CD4-positive, alpha-beta T cell (primary cell): ENCODE data around the gene TMEM272. TPM values are rescaled to one million over a fixed set of nuclear protein-coding genes. Genes with fewer than 3 reads are reported as not detected.
A peak's percentile ranks its signal among the peaks of the same experiment; 100 is the strongest.

Experiments used
- ATAC-seq: fragments of 200-7000 bp; cut with Tn5 transposase; one replicate; pipeline ENCODE4 v1.10.0; 2022; ENCODE audit warnings: mild to moderate bottlenecking; ENCODE audit not compliant: poor library complexity
- CTCF ChIA-PET: fragments of 350-600 bp; sonication (Branson Sonifier 250); formaldehyde crosslinking; loops from one replicate; lab custom pipeline; 2021; ENCODE audit warnings: antibody characterized with exemption, inconsistent platforms; lab: Charles Lee
- POLR2A ChIA-PET: fragments of 350-600 bp; sonication (Branson Sonifier 250); formaldehyde crosslinking; loops from one replicate; lab custom pipeline; 2021; ENCODE audit warnings: antibody characterized with exemption, inconsistent platforms; lab: Charles Lee
- DNase-seq, 14 experiments: peaks; one replicate each; pipeline ENCODE4 v3.0.0-alpha.2; 2013 to 2020; ENCODE audit warnings: mixed read lengths in 2 of 14
- H3K27ac ChIP-seq, 2 donors: one replicate each; pipeline versions ENCODE4 v1.5.1 to v1.7.0; 2013; ENCODE audit warnings: low read length in 2 of 2, low read depth in 1 of 2, mild to moderate bottlenecking in 1 of 2
- H3K27me3 ChIP-seq, 2 experiments: 1 replicate in 1 of 2; 2 replicates in 1 of 2; pipeline versions ENCODE4 v1.6.1 to v1.7.0; 2013; ENCODE audit warnings: low read length in 2 of 2, control low read depth in 1 of 2, mild to moderate bottlenecking in 1 of 2, moderate library complexity in 1 of 2; ENCODE audit not compliant: insufficient read depth in 2 of 2, control insufficient read depth in 1 of 2
- H3K36me3 ChIP-seq: one replicate; pipeline ENCODE4 v1.6.1; 2013; ENCODE audit warnings: low read length, control low read depth; ENCODE audit not compliant: insufficient read depth
- H3K4me1 ChIP-seq: one replicate; pipeline ENCODE4 v1.6.1; 2013; ENCODE audit warnings: low read length, control low read depth; ENCODE audit not compliant: insufficient read depth
- H3K4me3 ChIP-seq: one replicate; pipeline ENCODE4 v1.5.1; 2013; ENCODE audit warnings: mild to moderate bottlenecking, low read length, moderate library complexity
- H3K9me3 ChIP-seq, 2 experiments: 1 replicate in 1 of 2; 2 replicates in 1 of 2; pipeline versions ENCODE4 v1.6.1 to v1.7.0; 2013; ENCODE audit warnings: low read length in 2 of 2, mild to moderate bottlenecking in 2 of 2, control low read depth in 1 of 2, moderate library complexity in 1 of 2; ENCODE audit not compliant: control insufficient read depth in 1 of 2, insufficient read depth in 1 of 2
- H3K27ac Mint-ChIP-seq: one replicate; pipeline ENCODE4 v1.8.0; 2020; ENCODE audit warnings: mixed read lengths
- H3K27me3 Mint-ChIP-seq: one replicate; pipeline ENCODE4 v1.8.0; 2021; ENCODE audit warnings: mixed read lengths
- H3K36me3 Mint-ChIP-seq: one replicate; pipeline ENCODE4 v1.8.0; 2021; ENCODE audit warnings: low read depth, mixed read lengths
- H3K4me1 Mint-ChIP-seq: one replicate; pipeline ENCODE4 v1.8.0; 2021; ENCODE audit warnings: low read depth, mixed read lengths
- H3K4me3 Mint-ChIP-seq: one replicate; pipeline ENCODE4 v1.8.0; 2020; ENCODE audit warnings: mild to moderate bottlenecking, mixed read lengths
- H3K9me3 Mint-ChIP-seq: one replicate; pipeline ENCODE4 v1.8.0; 2020; ENCODE audit warnings: mixed read lengths
- intact Hi-C, 2 experiments: fragments of 100-400 bp; cut with DNase I in 1 of 2; cut with micrococcal nuclease in 1 of 2; formaldehyde crosslinking; loops; one replicate each; pipeline versions ENCODE4 v1.15.1 to v1.9.0; 2023 to 2025; cut with DNase I, micrococcal nuclease
- total RNA-seq, 174 experiments: library from RNA in 2 of 174; stranded (reverse) in 2 of 174; gene quantifications; one replicate each; pipeline ENCODE4 v1.2.3 and lab custom pipeline; 2021 to 2026
- TF ChIP-seq, protein P1 (sequence below): fragments of 200-600 bp; IDR thresholded peaks from one replicate; pipeline ENCODE4 v1.8.0; 2022; ENCODE audit warnings: antibody characterized with exemption, mild to moderate bottlenecking

The TMEM272 gene
- total RNA-seq, 2 experiments from 2014 or later, result 2.7 to 2.8 TPM

DNA sequence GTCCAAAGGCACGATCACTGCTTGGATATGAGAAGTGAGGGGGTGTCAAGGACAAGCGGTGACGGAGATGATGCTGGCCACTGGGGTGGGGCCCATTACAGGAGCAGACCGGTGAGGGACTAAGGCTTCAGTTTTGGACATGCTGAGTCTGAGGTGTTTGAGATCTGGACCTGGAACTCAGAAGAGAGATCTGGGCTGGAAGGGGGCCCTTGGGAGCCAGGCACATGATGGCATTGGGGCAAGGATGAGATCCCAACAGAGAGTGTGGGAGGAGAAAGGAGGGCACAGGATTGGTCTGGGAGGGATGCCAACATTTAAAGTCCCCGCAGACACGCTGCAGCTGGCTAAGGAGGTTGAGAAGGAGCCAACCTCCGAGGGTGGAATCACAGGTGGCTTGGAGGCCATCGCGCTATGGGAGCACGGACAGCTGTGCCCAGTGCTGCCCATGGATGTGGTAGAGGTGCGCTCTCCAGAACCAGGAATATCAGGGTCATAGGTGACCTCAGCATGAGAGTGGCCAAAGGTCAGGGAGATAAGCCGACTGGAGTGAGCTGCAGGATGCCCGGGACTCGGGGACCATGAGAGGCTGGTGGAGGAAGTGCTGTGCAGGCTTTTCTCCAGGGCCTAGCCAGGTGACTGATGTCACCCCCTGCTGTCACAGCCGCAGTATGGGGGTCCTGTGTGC, 62.8 kb downstream of the TMEM272 start:
- no peaks in the 10 kb centered on the region for H3K9me3 Mint-ChIP-seq
- H3K27me3 Mint-ChIP-seq, result no peaks in the 10 kb centered on the region
- Histone ChIP-seq H3K36me3 (peaks cover 4% of the 10 kb centered on the region), H3K4me1 (peaks cover under 1% of the 10 kb centered on the region), H3K27me3 (no peaks in the 10 kb centered on the region), H3K9me3 (no peaks in the 10 kb centered on the region), H3K4me3 (no peak overlapping the region), H3K27ac (no peak overlapping the region)
- H3K4me1 Mint-ChIP-seq, result peaks cover 8% of the 10 kb centered on the region
- H3K4me3 Mint-ChIP-seq, result no peak overlapping the region
- TF ChIP-seq, protein P1, sequence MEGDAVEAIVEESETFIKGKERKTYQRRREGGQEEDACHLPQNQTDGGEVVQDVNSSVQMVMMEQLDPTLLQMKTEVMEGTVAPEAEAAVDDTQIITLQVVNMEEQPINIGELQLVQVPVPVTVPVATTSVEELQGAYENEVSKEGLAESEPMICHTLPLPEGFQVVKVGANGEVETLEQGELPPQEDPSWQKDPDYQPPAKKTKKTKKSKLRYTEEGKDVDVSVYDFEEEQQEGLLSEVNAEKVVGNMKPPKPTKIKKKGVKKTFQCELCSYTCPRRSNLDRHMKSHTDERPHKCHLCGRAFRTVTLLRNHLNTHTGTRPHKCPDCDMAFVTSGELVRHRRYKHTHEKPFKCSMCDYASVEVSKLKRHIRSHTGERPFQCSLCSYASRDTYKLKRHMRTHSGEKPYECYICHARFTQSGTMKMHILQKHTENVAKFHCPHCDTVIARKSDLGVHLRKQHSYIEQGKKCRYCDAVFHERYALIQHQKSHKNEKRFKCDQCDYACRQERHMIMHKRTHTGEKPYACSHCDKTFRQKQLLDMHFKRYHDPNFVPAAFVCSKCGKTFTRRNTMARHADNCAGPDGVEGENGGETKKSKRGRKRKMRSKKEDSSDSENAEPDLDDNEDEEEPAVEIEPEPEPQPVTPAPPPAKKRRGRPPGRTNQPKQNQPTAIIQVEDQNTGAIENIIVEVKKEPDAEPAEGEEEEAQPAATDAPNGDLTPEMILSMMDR, result no peak
- POLR2A ChIA-PET, result no interaction called here
- intact Hi-C loops, result no loop called here
- DNase-seq (no peak), ATAC-seq (no peak)
- H3K27ac Mint-ChIP-seq, result no peak overlapping the region
- peaks cover 20% of the 10 kb centered on the region for H3K36me3 Mint-ChIP-seq
- CTCF ChIA-PET, result interaction anchor here (1.3 kb wide), 2 partner anchors 347 to 349 kb away, joined by 3 to 5 read pairs; no protein-coding TSS in a partner anchor

DNA sequence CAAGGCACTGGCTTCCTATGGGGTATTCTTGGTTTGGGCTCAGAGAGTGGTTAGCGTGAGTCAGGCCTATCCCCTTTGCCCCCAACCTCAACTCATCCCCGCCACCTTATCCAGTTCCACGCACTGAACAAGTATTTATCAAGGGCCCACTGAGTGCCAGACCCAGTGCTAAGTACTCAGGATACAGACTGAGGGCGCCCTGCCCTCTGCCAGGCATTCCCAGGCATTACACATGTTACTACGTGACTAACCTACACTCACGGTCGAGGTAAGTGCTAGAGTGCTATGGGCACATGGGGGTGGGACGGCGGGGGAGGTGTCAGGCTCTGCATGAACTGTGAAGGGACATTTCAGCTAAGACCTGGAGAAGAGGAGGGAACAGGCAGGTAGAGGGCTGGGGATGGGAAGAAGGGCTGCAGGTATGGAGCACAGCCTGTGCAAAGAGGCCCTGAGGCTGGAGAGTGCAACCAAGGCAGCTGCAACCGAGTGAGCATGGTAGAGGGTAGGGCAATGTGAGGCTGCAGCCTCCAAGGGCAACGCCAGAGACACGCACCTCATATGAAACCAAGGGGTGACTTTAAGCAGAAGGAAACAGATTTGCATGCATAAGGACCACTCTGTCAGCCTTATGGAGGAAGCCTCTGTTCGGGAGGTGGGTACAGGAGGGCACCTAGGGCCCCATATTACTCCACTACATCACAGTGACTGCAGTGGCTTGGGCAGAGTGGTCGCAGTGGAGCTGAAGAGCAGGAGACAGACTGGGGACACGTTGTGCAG, 63.5 kb downstream of the TMEM272 start:
- H3K36me3 Mint-ChIP-seq, result peaks cover 14% of the 10 kb centered on the region
- Histone ChIP-seq H3K9me3 (no peaks in the 10 kb centered on the region), H3K36me3 (peaks cover 4% of the 10 kb centered on the region), H3K27me3 (no peaks in the 10 kb centered on the region), H3K27ac (no peak overlapping the region), H3K4me3 (no peak overlapping the region), H3K4me1 (no peaks in the 10 kb centered on the region)
- H3K27ac Mint-ChIP-seq, result no peak overlapping the region
- CTCF ChIA-PET, result interaction anchor here (1.2 to 1.3 kb wide), 3 partner anchors 17 to 348 kb away, joined by 3 to 5 read pairs (median 4); no protein-coding TSS in a partner anchor
- no peak overlapping the region for H3K4me3 Mint-ChIP-seq
- ATAC-seq (no peak), DNase-seq (peak in 1 of 14 experiments; percentile 38)
- TF ChIP-seq, protein P1, result no peak
- no peaks in the 10 kb centered on the region for H3K27me3 Mint-ChIP-seq
- peaks cover under 1% of the 10 kb centered on the region for H3K4me1 Mint-ChIP-seq
- POLR2A ChIA-PET, result no interaction called here
- intact Hi-C loops, result no loop called here
- no peaks in the 10 kb centered on the region for H3K9me3 Mint-ChIP-seq

DNA sequence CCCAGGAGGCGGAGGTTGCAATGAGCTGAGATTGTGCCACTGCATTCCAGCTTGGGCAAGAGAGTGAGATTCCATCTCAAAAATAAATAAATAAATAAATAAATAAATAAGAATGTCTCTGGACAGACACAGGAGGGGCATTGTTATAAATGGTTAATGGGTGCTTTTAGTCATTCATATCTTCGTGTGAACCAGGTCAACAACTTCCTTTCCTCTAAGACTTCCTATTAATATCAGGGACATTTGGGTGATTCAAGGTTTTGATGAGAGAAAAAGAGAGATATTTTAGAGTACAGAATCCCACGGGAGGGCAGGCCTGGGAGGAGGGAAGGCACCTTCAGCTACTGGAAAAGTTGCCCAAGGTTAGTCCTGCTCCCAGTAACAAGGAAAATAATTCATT, 64.9 kb downstream of the TMEM272 start:
- DNase-seq (no peak), ATAC-seq (no peak)
- POLR2A ChIA-PET, result no interaction called here
- Mint-ChIP-seq H3K9me3 (no peaks in the 10 kb centered on the region), H3K36me3 (peaks cover 9% of the 10 kb centered on the region), H3K27me3 (no peaks in the 10 kb centered on the region), H3K4me1 (no peaks in the 10 kb centered on the region), H3K4me3 (no peak overlapping the region), H3K27ac (no peak overlapping the region)
- Histone ChIP-seq H3K27me3 (no peaks in the 10 kb centered on the region), H3K9me3 (no peaks in the 10 kb centered on the region), H3K36me3 (peaks cover 4% of the 10 kb centered on the region), H3K4me3 (no peak overlapping the region), H3K4me1 (no peaks in the 10 kb centered on the region), H3K27ac (no peak overlapping the region)
- intact Hi-C loops, result no loop called here
- TF ChIP-seq, protein P1, result no peak
- CTCF ChIA-PET, result no interaction called here
